SK-N-MC (cell line): Measurements from ENCODE around the gene UPP1.

ENCODE experiments used
- DNase-seq: peaks from one replicate; pipeline ENCODE4 v3.0.0-alpha.2; 2011; ENCODE audit warnings: low read depth, low spot score
- H3K27ac ChIP-seq: fragments of 200-600 bp; sonication (generic); 2 replicates; pipeline ENCODE4 v1.5.1; 2016; ENCODE audit warnings: mixed run types
- H3K36me3 ChIP-seq: fragments of 200-600 bp; sonication (generic); 2 replicates; pipeline ENCODE4 v1.6.1; 2017; ENCODE audit warnings: antibody characterized with exemption, low read length, mixed read lengths; ENCODE audit not compliant: insufficient read depth
- H3K4me3 ChIP-seq: fragments of 200-600 bp; sonication (generic); 2 replicates; pipeline ENCODE4 v1.5.1; 2016
- H3K9ac ChIP-seq: fragments of 200-600 bp; sonication (generic); 2 replicates; pipeline ENCODE4 v1.8.0; 2017; ENCODE audit warnings: mixed run types, mixed read lengths; ENCODE audit not compliant: insufficient read length
- H3K9me3 ChIP-seq: fragments of 200-600 bp; sonication (generic); 2 replicates; pipeline ENCODE4 v1.6.1; 2017; ENCODE audit warnings: low read depth, mild to moderate bottlenecking, antibody characterized with exemption, low read length, moderate library complexity, mixed read lengths
- EZH2 ChIP-seq: fragments of 200-600 bp; sonication (generic); IDR thresholded peaks from one replicate; pipeline ENCODE4 v1.6.1; 2017; ENCODE audit warnings: antibody characterized with exemption
- FOXP2 ChIP-seq: optimal IDR thresholded peaks from 2 replicates; pipeline ENCODE3; 2011; ENCODE audit warnings: mild to moderate bottlenecking, moderate library complexity; ENCODE audit not compliant: insufficient read depth; ENCODE audit errors: extremely low read length, control extremely low read depth
- POLR2AphosphoS5 ChIP-seq: IDR thresholded peaks from 2 replicates; pipeline ENCODE4 v1.6.1; 2012; ENCODE audit warnings: mild to moderate bottlenecking, low read depth, low read length, borderline replicate concordance

Gene UPP1

DNA sequence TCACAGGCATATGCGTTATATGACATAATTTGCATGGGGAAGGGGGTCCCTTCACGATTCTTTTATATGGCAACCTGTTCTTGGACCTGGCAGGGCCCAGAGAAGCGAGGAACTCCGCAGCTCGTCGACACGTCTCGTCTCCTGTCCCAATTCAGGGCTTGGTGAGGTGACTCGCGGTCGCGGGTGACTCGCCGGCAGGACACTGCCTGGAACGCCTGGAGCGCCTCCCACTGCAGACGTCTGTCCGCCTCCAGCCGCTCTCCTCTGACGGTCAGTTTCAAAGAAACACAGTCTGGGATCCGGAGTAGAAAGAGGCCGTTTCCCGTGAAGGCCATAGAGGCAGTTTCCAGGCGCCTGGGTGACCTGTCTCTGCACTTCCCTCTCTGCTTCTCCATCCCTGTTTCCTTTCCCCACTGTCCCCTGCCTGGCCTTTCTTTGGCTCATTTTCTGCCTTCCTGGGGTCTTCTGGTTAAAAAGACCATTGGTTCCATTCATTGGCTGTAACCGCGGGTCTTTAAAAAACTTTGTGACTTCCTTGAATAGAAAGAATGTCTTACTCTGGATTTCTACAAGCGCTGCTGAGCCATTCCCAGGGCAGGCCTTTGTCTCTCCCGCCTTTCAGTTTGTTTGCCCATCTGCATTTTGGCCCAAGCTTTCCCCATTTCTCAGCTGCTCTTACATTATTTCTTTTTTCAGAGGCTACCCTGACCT lies 1.2 kb downstream of the UPP1 start:
- H3K4me3 ChIP-seq = no peak overlapping the region
- no peak for TF ChIP-seq FOXP2
- TF ChIP-seq EZH2 = no peak
- no peak for TF ChIP-seq POLR2AphosphoS5
- no peak for DNase-seq
- H3K9ac ChIP-seq = no peak overlapping the region
- no peaks in the 10 kb centered on the region for H3K9me3 ChIP-seq
- no peaks in the 10 kb centered on the region for H3K36me3 ChIP-seq
- no peak overlapping the region for H3K27ac ChIP-seq

DNA sequence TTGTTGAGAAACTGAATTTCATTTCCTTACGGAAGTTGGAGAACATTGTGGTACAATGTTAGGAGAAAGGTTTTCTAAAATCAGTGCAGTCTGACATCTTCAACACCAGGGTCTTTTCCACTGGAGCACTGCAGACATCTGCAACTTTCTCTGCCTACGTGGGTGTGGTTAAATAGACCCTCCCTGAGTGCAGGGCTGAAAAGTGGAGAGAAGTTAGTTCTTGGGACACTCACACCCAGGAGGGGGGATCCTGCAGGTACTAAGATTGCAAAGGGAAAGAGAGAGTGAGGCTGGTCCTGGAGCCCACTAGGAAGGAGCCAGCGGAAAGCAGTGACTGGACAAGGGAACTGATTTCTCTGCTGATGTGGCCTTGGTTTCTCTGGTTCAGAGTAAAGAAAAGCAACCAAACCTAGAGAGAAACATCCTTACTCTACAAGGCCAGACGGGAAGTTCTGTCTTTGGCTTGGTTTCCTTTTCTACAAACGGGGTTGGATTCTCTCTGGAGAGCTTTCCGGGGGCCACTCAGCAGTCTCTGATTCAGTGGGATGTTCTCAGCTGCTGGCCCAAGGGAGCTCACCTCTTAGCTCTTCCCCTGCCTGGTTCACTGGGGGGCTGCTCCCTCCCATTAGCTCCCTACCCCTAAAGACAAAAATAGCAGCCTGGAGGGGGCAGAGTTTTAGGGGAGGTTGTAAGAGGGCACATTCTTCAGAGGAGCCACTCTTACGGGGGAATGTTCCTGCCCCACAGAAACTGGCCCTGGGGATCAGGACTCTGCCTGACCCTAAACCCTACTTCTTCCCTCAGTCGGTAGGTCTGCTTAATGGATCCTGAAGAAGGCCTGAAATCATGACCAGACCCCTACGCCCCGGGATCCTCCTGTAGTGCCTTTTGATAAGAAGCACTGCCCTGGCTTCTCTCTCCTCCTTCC lies 2.7 kb downstream of the UPP1 start:
- TF ChIP-seq FOXP2 (no peak), POLR2AphosphoS5 (no peak), EZH2 (no peak)
- no peak for DNase-seq
- H3K9ac ChIP-seq = no peak overlapping the region
- H3K4me3 ChIP-seq = no peak overlapping the region
- no peaks in the 10 kb centered on the region for H3K36me3 ChIP-seq
- no peaks in the 10 kb centered on the region for H3K9me3 ChIP-seq
- no peak overlapping the region for H3K27ac ChIP-seq

DNA sequence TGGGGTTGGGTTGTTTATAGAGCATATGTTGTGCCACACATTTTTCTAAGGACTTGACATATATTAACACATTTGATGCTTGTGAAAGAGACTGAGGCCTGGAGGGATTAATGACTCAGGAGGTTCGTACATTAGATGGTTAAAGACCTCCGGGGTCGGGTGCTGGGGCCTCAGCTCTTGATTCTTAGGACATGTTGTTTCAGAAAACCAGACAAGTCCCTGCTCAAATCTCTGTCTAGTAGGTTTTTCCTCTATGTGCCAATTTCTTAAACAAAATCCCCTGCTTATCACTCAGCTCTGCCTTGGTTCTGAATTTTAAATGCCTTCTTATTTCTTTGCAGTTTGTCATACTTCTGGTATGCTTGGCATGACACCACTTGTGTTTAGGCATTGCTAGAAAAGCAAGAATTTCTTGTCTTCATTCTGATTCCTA lies 5.8 kb downstream of the UPP1 start:
- H3K9ac ChIP-seq = no peak overlapping the region
- TF ChIP-seq FOXP2 (no peak), POLR2AphosphoS5 (no peak), EZH2 (no peak)
- H3K36me3 ChIP-seq = no peaks in the 10 kb centered on the region
- H3K27ac ChIP-seq = no peak overlapping the region
- DNase-seq = no peak
- no peaks in the 10 kb centered on the region for H3K9me3 ChIP-seq
- H3K4me3 ChIP-seq = no peak overlapping the region

DNA sequence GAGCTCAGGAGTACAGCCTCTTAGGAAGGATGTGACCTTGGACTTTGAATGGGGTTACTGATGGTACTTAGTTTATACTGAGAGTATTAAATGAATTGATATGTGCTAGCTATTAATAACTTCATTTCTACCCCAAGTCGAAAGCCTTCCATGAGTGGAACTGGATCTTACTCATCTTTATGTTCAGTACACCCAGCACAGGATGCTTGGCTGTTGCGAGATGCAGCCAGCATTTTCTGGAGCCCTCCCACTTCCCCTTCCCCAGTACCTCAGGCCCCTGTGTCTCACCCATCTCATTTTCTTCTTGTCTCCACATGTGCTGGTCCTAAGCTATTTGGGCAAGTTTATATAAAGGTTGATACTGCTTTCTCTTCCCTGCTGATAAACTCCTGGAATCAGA lies 7.2 kb downstream of the UPP1 start:
- TF ChIP-seq POLR2AphosphoS5 (no peak), FOXP2 (no peak), EZH2 (no peak)
- no peaks in the 10 kb centered on the region for H3K9me3 ChIP-seq
- no peak overlapping the region for H3K4me3 ChIP-seq
- H3K9ac ChIP-seq = no peak overlapping the region
- H3K27ac ChIP-seq = no peak overlapping the region
- DNase-seq = no peak
- H3K36me3 ChIP-seq = no peaks in the 10 kb centered on the region

DNA sequence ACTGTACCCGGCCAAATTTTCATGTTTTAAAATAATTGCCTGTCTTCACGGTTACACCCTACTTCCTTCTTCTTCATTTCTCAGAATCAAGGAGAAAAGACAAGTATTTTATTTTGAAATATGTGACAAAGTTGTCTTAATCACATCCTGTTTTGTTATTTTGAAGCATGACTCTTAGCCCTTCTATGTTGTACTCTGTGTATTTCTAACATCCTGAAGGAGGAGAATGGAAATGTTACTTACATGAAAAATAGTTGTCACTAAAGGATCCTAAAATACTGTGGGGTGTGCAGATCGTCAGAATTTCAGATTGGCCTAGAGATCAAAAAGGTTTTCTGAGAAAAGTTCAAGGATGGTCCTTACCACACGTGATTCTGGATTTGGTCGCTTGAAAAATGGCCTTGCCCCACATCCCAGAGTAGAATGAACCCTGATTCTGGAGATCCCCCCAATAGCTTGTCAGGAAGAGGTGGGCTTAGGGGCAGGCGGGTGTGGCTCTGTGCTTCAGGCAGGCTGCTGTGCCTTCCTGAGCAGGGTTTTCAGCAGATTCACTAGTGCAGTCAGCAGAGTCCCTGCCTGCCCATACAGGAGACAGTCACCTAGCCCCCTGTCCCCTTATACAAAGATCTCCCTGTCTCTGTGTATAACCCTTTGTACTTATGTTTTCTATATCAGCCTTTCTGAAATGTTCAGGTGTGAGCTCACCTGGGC lies 8.6 kb downstream of the UPP1 start:
- Histone ChIP-seq H3K9ac (no peak overlapping the region), H3K27ac (no peak overlapping the region), H3K36me3 (no peaks in the 10 kb centered on the region), H3K4me3 (no peak overlapping the region), H3K9me3 (no peaks in the 10 kb centered on the region)
- TF ChIP-seq POLR2AphosphoS5 (no peak), FOXP2 (no peak), EZH2 (no peak)
- DNase-seq = no peak

DNA sequence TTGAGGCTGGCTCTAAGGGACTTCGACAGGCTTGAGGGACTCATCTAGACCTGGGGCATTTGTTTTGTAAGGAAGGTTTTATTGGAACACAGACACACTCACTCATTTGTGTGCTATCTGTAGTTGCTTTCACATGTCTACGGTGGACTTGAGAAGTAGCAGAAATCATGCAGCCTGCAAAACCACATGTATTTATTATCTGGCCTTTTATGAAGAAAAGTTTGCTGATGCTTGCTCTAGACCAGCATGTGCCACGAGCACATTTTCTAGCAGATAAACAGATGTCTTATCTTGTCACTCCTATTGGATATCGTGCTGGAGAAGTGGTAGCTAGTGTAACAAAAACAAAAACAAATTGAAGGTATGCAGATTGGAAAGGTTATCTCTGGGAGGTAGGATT lies 9.8 kb downstream of the UPP1 start:
- Histone ChIP-seq H3K9ac (no peak overlapping the region), H3K36me3 (no peaks in the 10 kb centered on the region)

DNA sequence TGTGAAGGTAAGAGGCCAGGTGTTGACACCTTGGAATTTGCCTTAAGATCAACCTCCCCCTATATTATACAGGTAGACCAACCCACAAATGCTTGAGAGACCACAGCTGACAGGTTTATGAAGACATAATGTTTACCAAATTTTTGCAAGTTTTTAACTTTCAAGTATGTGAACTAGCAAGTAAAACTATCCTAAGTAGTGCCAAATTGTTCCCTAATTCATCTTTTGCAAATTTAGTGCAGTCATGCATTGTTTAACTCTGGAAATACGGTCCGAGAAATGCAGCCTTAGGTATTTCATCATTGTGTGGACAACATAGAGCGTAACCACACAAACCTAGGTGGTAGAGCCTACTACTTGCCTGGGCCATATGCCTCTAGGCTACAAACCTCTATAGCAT lies 10.7 kb downstream of the UPP1 start:
- Histone ChIP-seq H3K27ac (no peak overlapping the region), H3K9ac (no peak overlapping the region), H3K9me3 (no peaks in the 10 kb centered on the region), H3K4me3 (no peak overlapping the region), H3K36me3 (no peaks in the 10 kb centered on the region)
- TF ChIP-seq FOXP2 = no peak
- no peak for TF ChIP-seq EZH2
- no peak for TF ChIP-seq POLR2AphosphoS5
- DNase-seq = no peak

More for the DNA sequence above, 9.8 kb downstream of the UPP1 start:
- TF ChIP-seq EZH2 = no peak
- no peak for TF ChIP-seq FOXP2
- no peak for TF ChIP-seq POLR2AphosphoS5
- H3K9me3 ChIP-seq = no peaks in the 10 kb centered on the region
- no peak overlapping the region for H3K4me3 ChIP-seq
- no peak overlapping the region for H3K27ac ChIP-seq
- no peak for DNase-seq

DNA sequence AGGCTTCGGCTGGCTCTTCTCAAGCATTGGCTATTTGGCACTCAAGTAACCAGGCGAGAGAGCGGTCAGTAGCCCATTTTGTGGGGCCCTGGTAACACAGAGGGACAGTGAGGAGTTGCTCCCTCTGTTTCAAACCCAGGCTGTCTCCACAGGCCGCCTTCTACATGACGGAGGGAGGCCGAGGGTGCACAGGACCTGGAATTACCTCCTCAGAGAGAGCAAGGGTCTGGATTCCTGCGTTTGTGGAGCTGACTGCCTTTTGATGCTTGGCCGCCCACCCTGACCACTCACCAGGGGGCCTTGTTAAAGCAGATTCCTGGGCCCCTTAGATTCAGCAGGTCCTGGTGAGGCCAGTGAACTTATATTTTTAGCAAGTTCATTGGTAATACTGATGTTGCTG lies 12.3 kb downstream of the UPP1 start:
- no peak overlapping the region for H3K4me3 ChIP-seq
- no peak overlapping the region for H3K9ac ChIP-seq
- H3K27ac ChIP-seq = no peak overlapping the region
- no peak for TF ChIP-seq EZH2
- TF ChIP-seq FOXP2 = no peak
- no peak for TF ChIP-seq POLR2AphosphoS5
- no peaks in the 10 kb centered on the region for H3K9me3 ChIP-seq
- H3K36me3 ChIP-seq = no peaks in the 10 kb centered on the region
- DNase-seq = no peak
